ENCODE data around the gene KCNA5. TPM values are rescaled to one million over a fixed set of nuclear protein-coding genes. Genes with fewer than 3 reads are reported as not detected.

The KCNA5 gene
- total and polyA plus RNA-seq, 9 of the 15 experiments (the other 6 are each of a cell fraction or from before 2014, with no cell fraction given), result not detected

GRCh38 chr12:5088586-5089264 lies 45.0 kb downstream of the KCNA5 start:
- Histone ChIP-seq H3K4me3 (no peak overlapping the region), H3K4me1 (replicated peaks in 1 of 2; ENCODE audit: control insufficient read depth in 2 of 2, insufficient read depth in 2 of 2, low read length in 2 of 2) (no peaks in the 10 kb centered on the region), H3K9ac (ENCODE audit: insufficient read depth in 1 of 2, low read depth in 2 of 2, low read length in 2 of 2) (peak overlapping the region in 1 of 2 experiments; percentile 9; a peak in 1 of 4 replicates), H3K4me2 (ENCODE audit: insufficient read depth, low read length) (no peak overlapping the region), H3K9me3 (replicated peaks; ENCODE audit: control insufficient read depth, insufficient read depth, low read depth, low read length) (no peaks in the 10 kb centered on the region), H3K27me3 (ENCODE audit: control insufficient read depth in 2 of 2, insufficient read depth in 2 of 2, low read length in 2 of 2) (peaks cover 0 to 18% of the 10 kb centered on the region in 2 experiments; a peak in 1 of 5 replicates), H3K27ac (ENCODE audit: extremely low read depth, low read depth, low read length) (no peak overlapping the region), H2AFZ (ENCODE audit: low read depth, low read length) (no peak overlapping the region), H3K79me2 (ENCODE audit: control insufficient read depth, insufficient read depth, low read length) (no peaks in the 10 kb centered on the region), H3K9me1 (ENCODE audit: control insufficient read depth, insufficient read depth, low read length) (no peaks in the 10 kb centered on the region), H4K20me1 (replicated peaks; ENCODE audit: control insufficient read depth, insufficient read depth, low read length) (no peaks in the 10 kb centered on the region), H3K36me3 (ENCODE audit: control insufficient read depth, insufficient read depth, low read length) (no peaks in the 10 kb centered on the region)
- in situ Hi-C loops (cut with MboI), result no loop called here
- TF ChIP-seq TARDBP (IDR thresholded peaks at IDR 0.05), result no peak
- no peak for TF ChIP-seq BRD9 (IDR thresholded peaks at IDR 0.05; ENCODE audit: low read depth, partially characterized antibody)
- no peak for TF ChIP-seq MAFG (tag; conservative IDR thresholded peaks at IDR 0.05)
- no peak for TF ChIP-seq NCOA1 (IDR thresholded peaks at IDR 0.05; ENCODE audit: low read depth)
- TF ChIP-seq NFIC (IDR thresholded peaks at IDR 0.05), result peak; percentile 40; the same call in 1 of the 2 replicates
- no peak for TF ChIP-seq NR1H2 (CRISPR knock-in tag; IDR thresholded peaks at IDR 0.05)
- no peak for TF ChIP-seq ZSCAN32 (CRISPR knock-in tag; IDR thresholded peaks at IDR 0.05)
- ChIA-PET CTCF (ENCODE audit: low intra/inter-chr PET ratio) (no interaction called here), POLR2A (no interaction called here)
- 4% methylated on average over 17 of the region's 18 CpGs for WGBS (ENCODE audit: insufficient coverage, low coverage, missing lambda C conversion rate)
- no peak for DNase-seq (ENCODE audit: extremely low read depth in 1 of 4, low spot score in 3 of 4)
- intact Hi-C loops (cut with micrococcal nuclease), result no loop called here
- BruUV-seq (replicated peaks), result no TSS peak
- ATAC-seq, result no peak
- no peak for FAIRE-seq
